GM11168 (cell line): ENCODE measurements around the gene NT5M.
"Not testable (repeated sequence)": the region's sequence is repeated elsewhere in the genome, so short reads cannot be mapped to it uniquely, and the experiment has no call there.

Source experiments
- in situ Hi-C: fragments of 300-500 bp; cut with MboI; formaldehyde crosslinking; loops from one replicate; pipeline ENCODE4 v1.12.0; 2022; ENCODE audit warnings: low sequenced_read_pairs; ENCODE audit not compliant: unreplicated experiment

NT5M gene

DNA sequence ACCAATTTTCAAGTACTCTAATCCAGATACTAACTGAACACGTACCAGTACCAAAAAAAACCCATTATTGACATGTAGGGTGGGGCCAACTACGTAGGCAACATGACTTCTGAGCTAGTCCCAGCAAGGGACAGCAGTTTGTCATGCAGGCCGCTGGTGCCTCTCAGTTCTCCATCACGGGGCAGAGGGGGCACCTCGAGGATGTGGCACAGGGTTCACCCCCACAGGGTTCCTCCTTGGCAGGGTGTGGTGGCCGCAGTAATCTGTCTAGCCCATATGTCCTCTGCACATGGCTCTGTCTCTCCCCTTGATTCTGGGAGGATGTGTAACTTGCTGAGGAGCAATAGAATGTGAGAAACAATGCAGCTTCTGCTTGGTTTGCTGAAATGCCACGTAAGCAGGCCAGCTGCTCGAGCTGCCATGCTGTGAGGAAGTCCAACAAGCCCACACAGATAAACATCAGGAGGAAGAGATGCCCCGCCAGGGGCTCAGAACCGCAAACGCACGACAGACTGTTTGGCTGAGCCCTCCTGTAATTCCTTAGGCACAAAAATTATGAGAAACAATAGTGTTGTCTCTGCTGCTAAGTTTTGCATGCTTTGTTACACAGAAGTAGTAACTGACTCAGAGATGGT is 62.4 kb downstream of the NT5M start:
- in situ Hi-C loops: no loop called here

DNA sequence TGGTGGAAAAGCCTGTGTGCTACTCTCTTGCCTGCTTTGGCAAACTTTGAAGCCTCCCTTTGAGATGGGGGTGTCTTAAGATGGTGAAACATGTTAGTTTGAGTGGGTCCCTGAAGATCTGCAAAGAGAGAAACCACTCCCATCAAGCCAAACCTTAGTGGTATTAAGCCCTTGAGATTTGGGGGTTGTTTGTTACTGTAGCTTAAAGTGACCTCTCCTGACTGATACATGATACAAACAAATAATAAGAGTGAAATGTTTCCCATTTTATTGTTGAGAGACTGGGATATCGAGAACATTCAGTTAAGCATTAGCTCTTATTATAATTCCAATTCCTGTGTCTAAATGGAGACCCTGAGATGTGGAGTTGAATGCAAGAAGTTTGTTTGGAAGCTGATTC is 63.1 kb downstream of the NT5M start:
- in situ Hi-C loops: no loop called here

DNA sequence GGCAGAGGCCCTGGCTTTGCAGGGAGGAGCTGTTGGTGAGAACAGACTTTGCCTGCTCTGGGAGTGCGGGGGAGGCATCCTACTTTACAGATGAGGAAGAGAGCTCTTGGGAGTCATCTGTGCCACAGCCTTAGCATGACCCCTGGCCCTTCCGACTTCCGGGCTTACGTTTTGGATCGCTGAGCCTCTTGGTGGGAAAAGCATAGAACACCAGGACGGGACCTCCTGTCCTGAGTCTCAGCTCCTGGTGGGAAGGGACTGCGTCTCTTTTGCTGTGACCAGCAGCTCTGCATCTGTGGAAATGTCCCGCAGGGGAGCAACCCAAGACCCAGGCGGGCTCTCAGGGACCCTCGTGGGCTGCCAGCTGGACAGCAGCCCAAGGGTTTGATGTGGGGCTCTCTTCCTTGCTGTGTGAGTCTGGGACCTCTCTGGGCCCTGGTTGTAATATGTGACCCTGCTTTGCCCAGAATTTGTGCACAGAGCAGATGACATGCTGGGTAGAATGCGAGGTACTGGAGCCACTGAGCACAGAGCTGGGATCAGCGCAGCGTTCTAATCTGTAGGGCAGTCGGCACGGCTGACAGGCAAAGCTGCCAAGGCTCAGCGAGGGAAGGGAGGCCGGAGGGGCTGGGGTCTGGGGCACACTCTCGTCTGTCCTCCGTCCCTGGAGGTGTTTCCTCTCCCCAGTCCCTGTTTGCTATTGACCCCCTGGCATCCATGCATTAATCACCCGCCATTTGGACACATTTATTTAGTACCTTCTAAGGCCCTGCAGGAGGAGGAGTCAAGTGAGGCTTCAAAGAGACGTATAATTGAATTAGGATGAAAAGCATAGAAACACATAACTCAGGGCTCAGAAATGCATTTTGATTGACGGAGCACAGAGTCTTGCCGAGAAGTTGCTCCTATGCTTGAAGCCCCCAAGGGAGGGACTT is 64.0 kb downstream of the NT5M start:
- in situ Hi-C loops: no loop called here

DNA sequence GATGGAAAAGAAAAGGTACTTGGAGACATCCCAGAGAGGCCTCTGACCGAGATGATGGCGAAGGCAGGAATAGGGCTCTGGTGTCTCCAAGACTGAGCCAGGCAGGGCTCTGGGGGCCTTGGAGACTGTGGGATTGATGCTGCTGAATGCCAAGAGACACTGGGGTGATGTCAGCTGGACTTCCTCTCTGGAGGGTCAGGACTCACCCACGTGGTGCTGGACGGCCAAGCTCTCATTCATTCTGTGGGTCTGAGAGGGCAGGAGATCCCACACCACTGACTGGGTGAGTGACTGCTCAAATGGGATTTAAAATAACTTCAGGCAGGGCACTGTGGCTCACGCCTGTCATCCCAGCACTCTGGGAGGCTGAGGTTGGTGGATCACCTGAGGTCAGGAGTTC is 64.8 kb downstream of the NT5M start:
- in situ Hi-C loops: no loop called here

DNA sequence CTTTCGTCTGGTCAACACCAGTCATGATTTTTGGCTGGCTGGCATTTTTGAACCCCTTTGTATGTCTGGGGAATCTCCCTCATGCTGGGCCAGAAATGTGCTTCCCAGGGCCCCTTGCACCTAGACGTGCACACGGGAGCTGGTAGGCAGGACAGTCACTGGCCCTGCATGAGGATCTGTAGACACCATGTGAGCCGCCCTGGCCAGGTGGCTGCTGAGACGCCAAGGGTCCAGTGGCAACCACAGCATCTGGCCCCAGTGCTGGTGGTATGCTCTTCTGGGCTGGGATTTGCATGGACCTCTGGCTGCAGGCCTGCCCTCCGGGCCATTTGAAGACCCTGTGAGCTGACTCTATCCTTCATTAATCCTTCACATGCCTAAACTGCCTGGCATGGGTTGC is 67.5 kb downstream of the NT5M start:
- in situ Hi-C loops: no loop called here

DNA sequence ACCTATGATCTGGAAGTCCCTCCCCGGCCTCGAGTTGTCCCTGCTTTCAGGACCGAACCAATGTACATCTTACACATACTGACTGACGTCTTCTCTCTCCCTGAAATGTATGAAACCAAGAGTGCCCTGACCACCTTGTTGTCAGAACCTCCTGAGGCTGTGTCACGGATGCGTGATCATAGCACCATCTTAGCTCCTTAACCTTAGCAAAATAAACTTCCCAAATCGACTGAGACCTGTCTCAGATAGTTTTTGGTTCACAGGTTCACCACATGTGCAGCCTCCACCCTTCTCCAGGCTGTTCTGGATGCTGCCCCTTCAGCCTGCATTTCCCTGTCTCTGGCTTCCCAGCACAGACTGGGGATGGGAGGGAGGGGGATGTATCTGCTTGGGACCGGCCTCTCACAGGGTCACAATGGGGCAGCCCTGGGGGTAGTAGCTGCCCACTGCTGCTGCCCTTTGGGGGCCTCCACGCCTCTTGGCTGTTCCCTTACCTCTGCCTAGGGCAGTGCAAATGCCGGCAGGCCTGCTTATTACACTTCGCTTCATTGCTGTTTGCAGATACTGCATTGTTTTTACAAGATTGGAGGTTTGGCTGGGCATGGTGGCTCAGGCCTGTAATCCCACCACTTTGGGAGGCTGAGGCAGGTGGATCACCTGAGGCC is 69.8 kb downstream of the NT5M start:
- in situ Hi-C loops: no loop called here

DNA sequence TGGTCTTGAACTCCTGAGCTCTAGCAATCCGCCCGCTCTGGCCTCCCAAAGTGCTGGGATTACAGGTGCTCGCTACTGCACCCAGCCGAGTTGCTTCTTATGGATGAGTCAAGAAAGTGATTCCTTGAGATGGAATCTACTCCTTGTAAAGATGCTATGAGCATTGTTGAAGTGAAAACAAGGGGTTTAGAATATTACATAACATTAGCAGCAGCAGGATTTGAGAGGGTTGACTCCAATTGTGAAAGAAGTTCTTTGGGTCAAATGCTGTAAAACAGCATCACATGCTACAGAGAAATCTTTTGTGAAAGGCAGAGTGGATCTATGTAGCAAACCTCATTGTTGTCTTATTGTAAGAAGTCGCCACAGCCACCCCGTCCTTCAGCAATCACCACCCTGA is 72.7 kb downstream of the NT5M start:
- in situ Hi-C loops: no loop called here

DNA sequence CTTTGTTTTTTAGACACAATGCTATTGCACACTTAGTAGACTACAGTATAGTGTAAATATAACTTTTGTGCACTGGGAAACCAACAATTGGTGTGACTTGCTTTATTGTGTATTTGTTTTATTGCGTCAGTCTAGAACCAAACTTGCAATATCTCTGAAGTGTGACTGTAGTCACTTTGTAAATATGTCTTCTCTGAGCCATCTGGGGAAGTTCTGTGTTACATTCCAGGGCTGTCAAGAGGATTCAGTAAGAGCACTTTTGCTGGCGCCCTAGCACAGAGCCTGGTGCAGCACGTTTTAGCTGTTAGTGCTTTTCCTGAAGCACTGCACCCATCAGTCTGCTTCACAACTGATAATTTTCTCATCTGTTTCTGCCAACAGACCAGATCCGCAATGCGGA is 73.2 kb downstream of the NT5M start:
- in situ Hi-C loops: no loop called here

DNA sequence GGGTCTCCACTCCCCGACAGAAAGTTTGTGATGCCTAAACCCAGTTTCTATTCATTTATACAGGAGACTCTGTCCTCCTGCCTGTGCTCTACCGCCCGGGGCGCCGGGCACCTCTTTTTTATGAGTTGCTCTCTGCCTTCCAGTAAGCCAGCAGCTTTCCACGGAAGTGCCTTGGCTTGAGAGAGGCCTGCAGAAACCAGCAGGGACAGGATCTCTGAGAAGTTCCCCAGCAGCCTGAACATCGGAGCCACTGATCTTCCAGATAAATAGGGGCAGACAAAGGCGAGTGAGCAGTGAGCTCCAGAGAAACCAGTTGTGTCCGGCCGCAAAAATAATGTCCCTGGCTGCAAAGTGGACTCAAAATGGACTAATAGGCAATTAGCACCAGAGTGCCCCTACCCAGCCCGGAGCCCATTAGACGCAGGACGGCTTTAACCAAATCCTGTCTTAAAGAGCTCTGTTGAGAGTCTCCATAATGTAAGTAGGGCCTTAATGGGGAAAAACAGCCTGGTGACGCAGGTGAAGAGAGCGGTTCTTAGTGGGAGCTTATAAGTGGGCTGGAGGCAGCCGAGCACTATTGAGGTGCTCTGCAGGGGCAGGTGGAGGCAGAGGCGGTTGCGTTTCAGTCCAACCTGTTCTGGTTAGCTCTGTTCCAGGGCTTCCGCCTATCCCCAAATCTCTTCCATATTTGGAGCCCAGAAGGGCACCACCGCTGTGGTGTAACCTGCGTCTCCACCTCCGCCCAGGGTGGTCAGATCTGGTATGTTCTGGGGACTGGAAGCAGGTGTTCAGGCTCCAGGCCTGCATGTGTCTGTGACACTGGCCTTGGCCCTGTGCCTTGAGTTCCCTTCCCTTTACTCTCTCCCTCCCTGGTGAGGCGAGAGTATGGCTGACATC is 74.1 kb downstream of the NT5M start:
- in situ Hi-C loops: no loop called here

DNA sequence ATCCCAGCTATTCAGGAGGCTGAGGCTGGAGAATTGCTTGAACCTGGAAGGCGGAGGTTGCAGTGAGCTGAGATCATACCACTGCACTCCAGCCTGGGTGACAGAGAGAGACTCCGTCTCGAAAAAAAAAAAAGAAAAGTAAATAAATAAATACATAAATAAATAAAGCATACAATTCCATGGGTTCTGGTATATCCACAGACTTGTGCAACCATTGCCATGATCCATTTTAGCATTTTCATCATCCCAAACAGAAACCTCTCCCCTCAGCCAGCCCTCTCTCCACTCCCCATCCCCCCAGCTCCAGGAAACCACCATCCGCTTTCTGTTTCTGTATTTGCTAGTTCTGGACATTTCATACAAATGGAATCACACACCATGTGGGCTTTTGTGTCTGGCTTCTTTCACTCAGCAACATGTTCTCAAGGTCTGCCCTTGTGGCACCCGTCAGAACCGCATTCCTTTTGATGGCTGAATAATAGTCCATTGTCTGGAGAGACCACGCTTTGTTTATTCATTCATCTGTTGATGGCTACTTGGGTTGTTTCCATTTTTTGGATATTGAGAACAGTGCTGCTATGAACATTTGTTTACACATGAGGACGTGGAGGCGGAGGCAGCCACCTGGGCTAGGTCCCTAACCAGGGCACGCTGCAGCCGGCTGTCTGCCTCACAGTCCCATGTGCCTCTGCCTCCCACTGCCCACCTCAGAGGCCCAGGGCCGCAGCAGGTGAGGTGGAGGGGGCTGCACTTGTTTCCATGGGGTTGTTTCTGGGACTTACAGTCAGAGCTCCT is 76.2 kb downstream of the NT5M start:
- in situ Hi-C loops: no loop called here

DNA sequence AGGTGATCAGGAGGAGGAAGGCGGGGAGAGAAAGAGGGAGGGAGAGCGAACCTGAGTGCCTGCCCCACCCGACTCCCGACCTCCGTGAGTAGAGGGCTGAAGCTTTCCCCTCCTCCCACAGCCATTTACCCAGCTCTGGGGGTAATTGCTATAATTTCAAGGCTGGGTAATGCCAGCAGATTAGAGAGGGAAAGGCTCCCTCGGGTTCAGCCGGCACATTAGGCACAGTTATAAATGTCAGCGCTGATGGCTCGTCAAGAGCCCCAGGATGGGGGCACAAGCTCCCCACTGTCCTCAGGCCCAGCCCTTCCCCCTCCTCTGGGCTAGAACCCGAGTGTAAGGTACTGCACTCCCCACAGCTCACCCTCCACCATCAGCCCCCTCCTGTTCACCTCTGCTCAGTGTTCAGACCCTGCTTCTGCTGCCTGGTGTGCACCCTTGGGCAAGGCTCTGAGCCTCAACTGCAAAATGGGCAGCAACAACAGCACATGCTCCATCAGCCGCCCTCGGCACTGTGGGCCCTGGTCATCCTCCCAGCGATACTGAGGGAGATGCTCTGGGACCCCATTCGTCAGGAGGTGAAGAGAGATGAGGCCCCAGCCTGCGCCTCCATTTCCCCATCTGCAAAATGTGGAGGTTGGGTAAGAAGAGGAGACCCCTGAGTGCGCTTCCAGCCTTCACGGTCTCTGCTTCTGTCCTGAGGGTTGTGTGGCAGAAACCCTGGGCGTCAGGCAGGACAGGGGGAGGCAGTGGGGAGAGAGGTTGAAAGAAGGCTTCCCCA is 77.2 kb downstream of the NT5M start:
- in situ Hi-C loops: no loop called here

DNA sequence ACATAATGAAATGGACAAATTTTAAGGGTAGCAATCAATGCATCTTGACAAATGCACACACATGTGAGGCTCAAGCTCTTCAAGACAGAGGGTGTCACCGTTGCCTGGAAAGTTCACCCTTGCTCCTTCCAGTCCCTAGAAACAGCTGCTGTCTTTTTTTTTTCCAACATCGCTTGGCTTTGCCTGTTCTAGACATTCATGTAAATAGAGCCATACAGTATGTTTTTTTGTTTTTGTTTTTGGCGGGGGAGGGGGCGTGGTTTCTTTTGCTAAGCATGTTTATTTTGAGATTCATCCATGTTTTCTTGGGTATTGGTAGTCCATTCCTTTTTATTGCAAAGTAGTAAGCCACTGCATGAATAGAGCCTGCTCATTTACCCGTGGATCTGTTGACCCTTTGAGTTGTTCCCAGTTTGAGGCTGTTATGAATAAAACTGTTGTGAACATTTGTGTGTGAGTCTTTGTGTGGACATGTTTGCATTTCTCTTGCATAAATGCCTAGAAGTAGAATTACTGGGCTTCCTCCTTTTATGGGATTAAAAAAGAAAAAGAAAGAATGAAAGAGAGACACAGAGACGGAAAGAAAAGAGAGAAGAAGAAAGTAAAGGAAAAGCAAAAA is 78.4 kb downstream of the NT5M start:
- in situ Hi-C loops: no loop called here

DNA sequence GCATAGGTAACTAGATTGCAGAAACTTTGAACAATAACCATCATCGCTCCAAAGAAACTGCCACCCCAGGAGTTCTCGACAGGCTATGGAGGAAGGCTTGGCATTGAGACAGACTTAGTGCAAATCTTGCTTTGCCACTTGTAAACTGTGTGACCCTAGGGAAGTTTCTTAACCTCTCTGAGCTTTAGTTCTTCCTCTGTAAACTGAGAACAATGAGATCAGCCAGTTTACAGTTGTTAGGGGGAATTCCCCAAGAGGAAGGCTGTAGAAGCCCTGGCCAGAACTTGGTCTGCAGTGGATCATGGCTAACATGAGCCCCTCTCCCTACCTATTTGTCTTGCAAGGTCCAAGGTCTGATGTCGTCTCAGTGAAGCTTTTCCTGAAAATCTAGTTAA is 78.9 kb downstream of the NT5M start:
- in situ Hi-C loops: no loop called here

DNA sequence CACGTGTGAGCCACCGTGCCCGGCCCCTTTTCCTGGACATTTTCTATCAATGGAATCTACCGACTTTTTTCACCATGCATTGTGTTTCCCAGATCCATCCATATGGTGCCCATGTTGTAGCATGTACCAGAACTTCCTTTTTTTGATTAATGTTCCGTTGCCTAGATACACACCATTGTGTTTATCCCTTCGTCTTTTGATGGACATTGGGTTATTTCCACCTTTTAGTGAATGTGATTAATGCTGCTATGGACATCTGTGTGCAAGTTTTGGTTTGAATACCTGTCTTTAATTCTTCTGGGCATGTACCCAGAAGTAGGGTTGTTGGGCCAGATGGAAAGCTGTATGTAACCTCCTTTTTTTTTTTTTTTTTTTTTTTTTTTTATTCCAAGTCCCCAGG is 79.8 kb downstream of the NT5M start:
- in situ Hi-C loops: no loop called here

DNA sequence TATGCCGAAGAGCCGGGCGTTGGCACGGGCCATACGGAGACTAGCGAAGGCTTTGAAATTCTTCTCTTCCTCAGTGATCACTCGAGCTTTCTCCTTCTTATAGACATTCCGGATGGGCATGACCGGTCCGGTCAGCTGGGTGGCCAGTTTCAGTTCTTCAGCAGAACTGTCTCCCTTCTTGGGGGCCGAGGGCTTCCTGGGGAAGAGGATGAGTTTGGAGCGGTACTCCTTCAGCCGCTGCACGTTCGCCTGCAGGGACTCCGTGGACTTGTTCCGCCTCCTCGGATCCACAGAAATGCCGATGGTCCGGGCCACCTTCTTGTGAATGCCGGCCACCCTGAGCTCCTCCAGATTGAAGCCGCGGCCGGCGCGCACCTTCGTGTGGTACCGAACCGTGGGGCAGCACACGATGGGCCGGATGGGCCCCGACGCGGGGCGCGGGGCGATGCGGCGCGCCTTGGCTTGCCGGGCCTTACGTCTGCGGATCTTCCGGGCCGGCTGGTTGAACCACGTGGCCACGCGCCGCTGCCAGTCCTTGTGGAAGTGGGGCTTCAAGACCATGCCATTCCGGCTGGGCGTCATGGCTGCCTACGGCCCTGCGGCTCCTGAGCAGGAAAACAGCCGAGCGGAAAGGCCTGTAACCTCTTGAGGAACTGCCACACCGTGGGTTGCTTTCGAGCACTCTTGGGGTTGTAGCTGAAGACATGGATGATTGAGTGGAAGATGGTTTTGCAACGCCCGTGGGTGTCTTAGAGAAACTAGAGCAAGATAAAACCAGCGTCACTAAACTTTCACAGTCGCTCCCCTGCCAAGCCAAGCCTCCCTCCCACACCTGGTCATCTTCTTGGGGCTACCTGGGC is 80.5 kb downstream of the NT5M start:
- in situ Hi-C loops: not testable (repeated sequence)

DNA sequence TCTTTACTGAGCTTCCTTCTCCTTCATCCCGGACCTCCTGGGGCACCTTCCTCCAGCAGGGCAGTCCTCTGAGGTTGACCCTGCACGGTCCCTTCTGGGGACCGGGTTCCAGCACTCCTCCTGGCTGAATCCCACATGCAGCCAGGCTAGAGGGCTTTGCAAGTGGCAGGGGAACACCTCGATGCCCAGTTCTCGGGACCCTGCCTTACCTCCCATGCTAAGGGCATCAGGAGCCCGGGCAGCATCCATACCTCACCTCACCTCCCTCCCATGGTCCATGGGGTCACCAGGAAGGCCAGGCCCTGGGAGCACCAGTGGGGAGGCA is 81.1 kb downstream of the NT5M start:
- in situ Hi-C loops: no loop called here

DNA sequence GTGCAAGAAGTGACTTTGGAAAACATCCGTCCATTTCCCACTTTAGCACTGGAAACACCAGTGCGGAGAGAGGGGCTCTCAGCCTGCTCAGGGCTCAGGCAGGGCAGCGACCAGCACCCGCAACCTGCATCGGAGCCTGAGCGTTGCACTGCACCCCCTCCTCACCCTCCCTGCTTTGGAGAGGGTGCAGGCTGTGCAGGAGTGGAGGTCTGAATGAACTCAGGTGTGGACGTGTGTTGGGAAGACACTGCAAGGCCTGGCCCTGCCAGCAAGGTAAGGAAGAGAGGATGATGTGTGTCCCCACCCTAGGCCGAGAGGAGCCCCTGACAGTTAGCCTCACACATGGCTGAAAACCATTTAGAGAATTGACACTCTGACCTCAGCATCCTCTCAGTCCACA is 81.8 kb downstream of the NT5M start:
- in situ Hi-C loops: no loop called here

DNA sequence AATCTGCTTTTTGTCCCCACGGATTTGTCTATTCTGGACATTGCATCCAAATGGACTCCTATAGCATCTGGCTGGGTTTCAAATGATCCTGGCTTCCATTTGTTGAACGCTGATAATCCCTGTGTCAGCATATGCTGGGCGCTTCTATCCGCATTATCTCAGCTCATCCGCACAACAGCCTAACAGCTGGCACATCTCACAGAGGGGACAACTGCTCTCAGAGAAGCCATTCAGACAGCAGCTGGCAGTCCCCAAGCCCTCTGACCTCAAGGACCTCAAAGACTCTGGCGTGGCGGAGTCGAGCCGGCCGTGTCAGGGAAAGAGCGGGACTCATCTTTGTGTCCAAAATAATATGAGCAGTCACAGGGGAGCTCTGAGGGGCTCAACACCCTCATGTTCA is 82.3 kb downstream of the NT5M start:
- in situ Hi-C loops: no loop called here
